HG03520 (cell line): ENCODE results near the gene ACE2.

Experiments used
- ATAC-seq: cut with Tn5 transposase; IDR thresholded peaks from one replicate; pipeline ENCODE4 v1.9.1; 2021; ENCODE audit warnings: mild to moderate bottlenecking, moderate library complexity; ENCODE audit not compliant: unreplicated experiment

ACE2 gene

DNA sequence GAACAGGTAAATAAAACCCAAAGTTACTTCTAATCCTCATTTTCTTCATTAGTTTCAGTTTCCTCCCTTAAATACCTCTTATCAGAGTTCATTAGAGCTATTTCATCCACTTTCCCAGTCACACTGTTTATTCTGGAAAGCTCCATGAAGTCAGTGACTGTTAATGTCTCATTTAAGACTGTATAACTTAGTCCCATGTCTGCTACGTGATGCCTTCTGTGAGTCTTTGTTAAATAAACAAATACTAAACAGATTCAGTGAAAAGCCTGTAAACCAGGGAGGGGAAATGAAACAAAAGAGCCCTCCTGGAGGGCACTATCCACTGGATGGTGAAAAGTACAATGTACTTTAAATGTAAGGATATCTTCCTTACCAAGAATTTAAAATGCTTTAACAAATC lies 24.7 kb downstream of the ACE2 start:
- ATAC-seq = no peak

DNA sequence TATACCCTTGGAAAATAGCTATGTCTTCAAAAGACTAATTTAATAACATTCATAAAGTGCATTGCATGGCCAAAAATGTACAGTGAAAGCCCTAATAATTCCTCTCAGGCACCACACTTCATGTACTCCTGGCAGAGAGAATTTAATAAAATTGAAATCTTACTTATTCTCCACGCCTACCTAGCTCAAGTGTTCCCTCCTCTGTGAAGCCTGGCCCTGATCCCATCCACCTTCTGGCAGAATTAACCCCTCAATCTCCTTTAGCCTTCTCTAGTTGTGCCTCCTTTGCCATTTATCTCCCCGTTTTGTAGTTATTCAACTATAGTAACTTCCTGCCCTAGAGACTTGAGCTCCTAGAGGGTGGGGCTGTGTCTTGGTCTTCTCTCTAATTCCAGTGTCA lies 26.7 kb downstream of the ACE2 start:
- ATAC-seq = no peak

DNA sequence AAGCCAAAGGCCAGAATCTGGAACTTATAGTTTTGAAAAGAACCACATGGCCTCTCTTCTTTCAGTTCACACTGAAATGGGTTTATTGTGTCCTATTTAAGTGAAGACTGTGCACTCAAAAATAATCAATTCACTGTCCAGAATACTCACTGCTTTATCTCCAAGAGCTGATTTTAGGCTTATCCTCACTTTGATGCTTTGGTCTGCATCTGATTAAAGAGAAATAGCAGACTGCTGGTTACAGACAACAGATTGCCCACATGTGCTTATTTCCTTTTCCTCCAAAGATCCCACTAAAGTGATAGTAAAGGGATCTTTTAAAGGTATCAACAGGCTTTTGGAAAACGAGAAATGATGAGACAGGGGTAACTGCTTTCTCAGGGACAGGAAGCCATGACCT lies 30.6 kb downstream of the ACE2 start:
- ATAC-seq = no peak

DNA sequence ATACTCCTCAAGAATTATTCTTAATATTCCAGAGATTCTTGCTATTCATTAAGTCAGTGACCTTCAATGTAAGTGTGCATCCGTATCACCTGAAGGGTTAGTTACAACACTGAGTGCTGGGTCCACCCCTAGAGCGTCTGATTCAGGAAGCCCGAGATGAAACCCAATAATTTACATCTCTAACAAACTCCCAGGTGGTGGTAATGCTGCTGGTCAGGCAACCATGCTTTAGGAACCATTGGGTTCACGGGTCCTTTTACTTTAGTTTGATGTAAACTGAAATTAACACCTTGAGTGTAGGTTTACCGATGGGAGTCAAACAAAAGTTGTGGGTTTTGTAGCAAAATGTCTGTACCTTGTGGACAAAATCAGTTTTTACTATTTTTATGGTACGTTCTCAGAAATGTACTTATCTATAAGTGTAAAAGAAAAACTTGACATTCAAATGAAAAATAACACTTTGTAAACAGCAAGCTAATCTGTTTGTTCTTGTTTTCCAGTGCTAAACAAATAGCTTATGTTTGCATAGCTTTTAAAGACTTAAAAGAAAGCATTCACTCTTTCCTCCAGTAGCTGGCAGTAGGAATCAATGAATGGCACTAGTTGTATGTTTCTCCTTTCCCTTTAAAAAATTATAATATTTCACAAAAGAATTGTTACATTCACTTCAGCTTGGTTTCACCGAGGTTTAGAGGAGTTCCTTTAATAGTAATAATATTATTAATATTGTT lies 32.7 kb downstream of the ACE2 start:
- no peak for ATAC-seq

DNA sequence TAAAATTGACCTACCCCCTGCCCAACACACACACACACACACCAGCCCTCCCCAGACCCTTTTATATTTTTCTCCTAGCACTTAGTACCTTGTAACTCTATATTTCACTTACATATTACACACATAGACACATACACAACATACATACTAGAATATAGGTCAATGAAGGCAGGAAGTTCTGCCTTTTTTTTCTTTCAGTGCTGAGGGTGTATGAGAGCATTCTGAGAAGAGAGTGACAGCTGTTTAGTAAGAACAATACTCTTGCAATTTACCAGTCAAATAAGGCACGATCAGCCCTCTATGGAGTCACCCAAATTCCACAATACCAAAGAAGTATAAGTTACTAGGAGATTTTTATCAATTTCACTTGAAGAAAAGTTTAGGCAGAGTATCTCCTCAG lies 33.5 kb downstream of the ACE2 start:
- ATAC-seq = no peak

DNA sequence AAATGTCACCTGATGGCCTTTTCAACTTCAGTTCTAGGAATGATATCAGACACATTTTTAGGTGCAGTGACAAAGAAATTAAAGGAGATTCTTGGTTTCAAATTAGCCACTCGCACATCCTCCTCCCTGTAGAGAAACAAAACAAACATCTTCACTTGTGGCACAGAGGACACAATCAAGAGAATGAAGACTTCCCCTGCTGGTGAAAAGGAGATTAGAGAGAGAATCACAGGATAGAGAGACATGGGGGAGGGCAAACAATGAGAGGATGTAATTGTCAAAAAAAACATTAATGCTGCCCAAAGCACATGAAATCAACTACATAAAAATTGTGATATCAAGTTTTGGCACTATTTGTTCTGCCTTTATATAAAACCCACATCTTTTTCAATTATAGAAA lies 34.5 kb downstream of the ACE2 start:
- no peak for ATAC-seq

DNA sequence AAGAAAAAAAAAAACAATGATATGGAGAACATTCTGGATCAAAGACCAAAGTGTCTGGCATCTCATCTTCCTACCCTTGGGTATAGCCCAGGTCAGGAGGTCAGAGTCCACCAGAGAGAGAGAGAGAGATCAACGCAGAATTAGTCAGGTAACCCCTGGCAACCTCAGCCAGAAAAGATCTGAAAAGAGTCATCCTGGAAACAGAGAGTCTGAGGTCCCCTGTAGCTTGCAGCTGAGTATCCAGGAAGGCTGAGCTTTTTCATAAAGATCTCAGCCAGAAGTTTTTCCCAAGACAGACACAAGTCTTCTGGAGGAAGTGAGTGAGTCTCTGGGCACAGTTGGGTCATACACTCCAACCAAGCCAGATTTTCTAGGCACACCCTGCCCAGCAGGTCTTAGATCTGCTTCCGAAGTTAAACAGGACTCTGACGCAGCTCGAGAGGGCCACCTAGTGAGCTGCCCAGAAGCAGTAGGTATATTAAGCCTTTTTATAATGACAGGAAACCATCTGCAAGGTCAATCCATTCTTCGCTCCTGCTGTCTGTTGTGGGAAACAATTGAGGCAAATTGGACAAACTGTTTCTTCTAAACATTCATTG lies 35.7 kb downstream of the ACE2 start:
- peak; percentile 55 for ATAC-seq

DNA sequence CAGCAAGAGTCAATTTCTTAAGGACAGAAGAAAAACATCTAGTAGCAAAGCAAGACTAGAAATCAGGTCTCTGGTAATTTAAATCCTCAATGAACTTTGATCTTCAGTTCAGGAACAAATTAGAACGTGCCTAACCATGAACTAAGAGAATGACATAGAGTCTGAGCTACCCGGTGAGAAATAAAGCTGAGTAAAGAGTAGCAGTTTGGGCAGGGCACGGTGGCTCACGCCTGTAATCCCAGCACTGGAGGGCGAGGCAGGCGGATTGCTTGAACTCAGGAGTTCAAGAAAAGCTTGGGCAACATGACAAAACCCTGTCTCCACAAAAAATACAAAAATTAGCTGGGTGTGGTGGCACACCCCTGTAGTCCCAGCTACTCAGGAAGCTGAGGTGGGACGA lies 37.7 kb downstream of the ACE2 start:
- ATAC-seq = no peak

DNA sequence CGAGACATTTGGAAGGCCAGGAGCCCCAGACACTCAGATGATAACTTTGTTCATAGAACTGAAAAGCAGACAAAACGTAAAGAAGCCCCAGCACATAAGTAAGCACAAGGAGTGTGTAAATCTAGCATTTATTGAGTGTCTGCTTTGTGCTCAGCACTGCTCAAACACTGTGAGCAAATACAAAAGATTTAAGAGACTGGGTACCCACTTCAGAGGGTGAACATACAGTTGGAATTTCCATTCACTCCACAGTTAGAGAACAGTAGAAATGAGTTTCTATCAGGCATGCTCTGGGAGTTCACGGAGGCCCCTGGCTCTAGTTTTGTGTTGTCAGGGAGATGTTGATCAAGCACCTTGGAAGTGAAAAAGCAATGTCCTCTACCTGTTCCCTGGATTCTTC lies 39.8 kb downstream of the ACE2 start:
- ATAC-seq = no peak

DNA sequence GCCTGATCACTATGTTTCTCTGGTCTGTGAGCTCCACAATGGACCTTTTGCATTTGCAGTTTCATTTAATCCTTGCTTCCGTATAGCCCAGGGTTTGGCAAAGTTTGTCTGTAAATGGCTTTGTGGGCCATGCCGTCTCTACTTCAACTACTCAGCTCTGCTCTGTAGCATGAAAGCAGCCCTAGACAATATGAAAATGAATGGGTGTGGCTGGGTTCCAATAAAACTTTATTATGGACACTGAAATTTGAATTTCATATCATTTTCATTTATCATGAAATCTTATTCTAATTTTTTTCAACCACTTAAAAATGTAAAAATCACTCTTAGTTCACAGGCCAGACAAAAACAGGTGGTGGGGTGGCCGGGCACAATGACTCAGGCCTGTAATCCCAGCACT lies 41.5 kb downstream of the ACE2 start:
- ATAC-seq = no peak

DNA sequence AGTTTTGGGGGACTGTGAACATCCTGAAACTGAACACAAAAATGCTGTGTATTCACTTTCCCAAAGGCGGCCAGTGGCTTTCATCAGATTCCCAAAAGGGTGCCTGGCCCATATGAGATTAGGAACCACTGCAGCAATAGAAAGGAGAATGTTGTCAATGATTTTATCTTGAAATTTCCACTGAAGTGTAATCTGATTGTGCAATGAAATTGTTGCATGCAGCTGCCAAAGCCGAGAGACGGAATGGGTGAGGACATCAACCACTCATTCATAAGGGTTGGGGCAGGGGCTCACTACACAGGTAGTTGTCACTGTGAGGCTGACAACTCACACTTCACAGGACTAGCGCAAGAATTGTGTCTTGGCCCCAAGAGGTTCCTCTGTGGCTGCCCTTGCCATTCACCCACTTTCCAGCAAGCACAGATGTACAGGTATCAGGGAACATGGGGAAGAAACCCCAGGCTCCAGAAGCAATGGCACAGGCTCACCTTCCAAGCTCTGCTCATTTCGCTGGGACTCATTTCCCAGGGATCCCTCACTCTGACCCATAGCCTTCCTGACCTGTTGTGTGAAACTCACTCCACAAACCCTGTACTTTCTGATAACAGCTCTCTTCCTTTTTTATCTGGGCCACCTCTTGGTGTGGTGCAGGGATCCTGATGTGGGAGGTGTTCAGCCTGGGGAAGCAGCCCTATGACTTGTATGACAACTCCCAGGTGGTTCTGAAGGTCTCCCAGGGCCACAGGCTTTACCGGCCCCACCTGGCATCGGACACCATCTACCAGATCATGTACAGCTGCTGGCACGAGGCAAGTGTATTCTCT lies 51.4 kb downstream of the ACE2 start:
- no peak for ATAC-seq

DNA sequence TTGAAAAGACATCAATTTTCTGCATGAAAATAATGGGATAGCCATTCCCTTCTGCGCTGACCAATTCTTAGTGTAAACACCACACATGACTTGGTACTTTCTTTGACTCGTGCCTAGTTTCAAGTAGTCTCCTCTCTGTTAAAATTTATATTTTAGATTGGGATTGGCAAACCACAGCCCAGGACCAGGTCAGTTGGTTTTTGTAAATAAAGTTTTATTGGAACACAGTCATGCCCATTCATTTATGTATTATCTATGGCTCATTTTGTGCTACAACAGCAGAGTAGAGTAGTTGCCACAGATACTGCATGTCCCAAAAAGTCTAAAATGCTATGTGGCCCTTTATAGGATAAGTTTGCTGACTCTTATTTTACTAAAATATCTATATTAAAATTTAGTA lies 53.4 kb downstream of the ACE2 start:
- ATAC-seq = no peak

DNA sequence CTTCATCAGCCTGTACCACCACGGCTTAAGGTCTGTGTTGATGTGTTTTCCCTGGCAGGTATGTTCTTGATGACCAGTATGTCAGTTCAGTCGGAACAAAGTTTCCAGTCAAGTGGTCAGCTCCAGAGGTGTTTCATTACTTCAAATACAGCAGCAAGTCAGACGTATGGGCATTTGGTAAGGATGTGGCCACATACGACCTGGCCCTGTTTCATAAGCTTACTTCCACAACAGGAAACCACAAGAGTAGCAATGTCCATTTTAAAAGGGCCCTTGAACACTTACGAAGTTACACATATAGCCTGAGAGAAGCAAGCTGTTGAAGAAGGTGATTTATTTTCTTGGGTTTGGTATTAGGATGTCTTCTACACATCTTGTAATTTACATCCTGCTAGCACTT lies 54.0 kb downstream of the ACE2 start:
- no peak for ATAC-seq

DNA sequence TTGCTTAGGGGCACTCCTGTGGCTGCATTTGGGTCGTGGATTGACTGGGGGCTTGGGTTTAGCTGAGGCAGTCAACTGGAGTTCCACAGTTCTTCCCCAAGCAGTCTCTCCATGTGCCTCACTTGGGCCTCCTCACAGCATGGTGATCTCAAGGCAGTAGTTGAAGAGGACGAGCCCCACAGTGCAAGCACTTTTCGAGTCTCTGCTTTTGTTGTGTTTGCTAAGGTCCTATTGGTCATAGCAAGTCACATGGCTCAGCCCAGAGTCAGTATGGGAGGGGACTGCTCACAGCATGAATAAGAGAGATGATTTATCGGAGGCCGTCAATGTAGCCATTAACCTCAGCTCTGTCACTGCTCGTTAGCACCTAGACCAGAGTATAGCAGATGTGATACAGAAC lies 70.4 kb downstream of the ACE2 start:
- no peak for ATAC-seq

DNA sequence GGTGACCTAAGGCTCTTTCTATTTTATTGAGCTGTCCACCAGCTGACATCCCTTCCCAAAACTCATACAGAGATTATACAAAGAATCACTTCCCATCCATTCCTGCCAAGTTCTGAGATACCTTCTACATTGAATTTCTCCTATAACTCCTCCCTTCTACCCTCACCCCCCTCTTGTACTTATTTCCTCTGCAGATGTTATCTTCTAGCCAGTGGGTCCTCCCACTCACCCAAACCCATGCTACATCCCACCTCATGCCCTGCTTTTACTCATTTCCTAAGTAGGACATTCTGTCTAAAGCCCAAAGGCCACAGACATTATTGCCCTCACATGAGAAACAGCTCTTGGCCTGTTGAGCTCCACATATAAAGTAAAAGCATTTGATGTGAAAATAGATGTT lies 71.6 kb downstream of the ACE2 start:
- no peak for ATAC-seq

DNA sequence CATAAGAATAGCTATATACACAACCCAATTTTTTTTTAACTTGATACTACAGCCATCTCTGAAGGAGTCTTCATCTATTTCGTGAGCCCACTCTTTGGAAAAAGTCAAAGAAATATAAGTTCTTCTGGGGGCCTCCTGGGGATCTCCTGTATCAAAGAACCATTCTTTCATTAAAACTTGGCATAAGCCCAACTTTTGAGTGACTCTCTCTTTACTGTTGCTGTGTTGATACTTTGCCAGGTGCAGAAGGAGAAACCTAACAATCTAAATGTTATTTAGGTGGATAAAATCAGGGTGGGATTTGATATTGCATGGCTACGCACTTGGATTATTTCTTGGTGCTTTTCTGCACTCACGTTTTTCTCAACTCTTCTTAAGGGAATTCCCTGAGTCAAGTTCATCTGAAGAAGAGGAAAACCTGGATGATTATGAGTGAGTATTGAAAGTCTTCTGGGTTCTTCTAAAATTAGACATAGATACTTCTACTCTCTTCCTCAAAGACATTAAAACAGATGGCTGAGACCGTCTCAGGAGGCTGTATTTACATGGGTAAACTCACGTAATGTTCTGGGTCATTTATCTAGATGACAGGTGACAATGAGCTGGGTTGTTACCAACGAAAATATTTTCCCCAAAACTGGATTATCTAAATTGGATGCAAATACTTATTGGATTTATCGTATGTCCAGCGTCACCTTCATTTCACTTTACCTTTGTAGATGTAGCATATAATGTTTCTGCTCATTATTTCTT lies 74.9 kb downstream of the ACE2 start:
- ATAC-seq = no peak

DNA sequence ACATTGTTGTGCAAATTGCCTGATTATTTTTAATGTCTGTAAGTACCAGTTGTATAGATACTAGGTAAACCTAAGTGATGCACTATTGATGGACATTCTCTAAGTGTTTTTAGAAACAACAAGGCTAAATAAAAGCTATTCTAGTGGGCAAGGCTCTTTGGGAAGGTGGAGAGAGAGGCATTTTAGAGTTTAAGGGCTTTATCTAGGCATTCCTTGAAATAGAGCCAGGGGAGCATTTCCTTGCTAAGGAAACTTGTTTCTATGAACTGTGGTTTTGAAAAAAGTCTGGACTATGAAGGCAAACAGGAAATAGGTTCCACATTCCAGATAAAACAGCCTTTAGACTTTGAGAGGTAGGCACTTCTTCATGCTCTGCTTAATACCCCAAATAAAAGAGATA lies 76.3 kb downstream of the ACE2 start:
- no peak for ATAC-seq

DNA sequence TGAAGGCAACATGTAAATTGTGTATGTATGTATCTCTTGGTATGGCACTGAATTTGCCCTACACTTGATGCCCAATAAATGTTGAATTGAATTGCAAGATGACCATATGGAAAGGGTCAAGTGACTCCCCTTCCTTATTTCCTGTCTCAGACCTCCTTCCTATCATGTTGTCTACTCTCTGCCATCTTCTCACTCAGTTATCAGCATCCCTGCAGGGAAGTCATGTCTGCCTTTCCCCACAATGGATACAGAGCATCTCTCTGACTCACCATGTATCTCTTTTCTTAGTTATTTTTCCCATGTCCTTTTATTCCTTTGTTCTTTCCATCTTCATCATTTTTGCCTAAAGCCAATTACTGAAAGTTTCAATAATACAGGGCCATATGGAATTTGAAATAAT lies 77.7 kb downstream of the ACE2 start:
- ATAC-seq = no peak

DNA sequence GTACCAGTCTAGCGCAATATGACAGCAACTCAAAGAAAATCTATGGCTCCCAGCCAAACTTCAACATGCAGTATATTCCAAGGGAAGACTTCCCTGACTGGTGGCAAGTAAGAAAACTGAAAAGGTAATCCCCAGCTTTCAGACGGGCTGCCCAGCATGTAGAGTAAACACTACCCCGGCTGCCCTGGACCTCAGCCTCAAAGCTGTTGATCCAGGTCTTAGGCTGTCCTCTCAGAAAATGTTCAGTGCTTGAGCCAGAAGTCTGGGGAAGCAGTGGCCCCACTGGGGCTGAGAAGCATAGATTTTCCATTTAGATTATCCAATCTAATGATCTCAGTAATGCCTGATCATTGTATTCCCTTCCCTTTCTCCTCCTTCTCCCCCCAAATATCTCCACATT lies 78.3 kb downstream of the ACE2 start:
- ATAC-seq = no peak

DNA sequence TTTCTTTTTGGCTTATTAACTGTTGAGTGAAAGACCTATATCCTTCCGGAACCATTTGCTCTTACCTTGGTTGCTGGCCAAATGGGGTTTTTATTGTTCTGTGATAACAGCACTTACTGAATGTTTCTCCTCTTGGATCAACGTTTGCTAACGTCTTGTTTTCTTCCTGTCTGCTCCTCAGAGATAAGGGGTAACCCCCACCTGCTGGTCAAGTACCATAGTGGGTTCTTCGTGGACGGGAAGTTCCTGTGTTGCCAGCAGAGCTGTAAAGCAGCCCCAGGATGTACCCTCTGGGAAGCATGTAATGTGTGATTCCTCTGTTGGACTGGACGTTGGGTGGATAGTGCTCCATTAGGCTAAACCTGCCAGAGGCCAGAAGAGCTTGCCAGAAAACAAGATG lies 84.8 kb downstream of the ACE2 start:
- no peak for ATAC-seq

DNA sequence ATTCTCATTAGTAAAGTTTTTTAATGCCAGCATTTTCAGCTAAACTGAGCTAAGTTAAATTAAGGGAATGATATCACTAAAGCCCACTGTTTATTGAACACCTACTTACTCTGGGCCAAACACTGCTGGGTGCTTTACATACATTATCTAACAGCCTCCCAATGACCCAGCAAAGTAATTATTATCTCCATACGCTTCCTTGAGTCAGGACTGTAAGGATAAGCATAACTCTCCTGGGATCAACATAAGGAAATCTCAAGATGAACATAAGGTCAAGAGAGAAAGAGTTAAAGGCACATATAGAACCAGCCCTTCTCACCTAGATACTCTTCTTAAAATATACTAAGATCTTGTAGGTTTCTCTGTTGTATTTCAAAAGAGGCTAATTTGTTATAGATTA lies 86.5 kb downstream of the ACE2 start:
- ATAC-seq = no peak
